Measurements from ENCODE around the gene HIBADH.

- TF ChIP-seq FOXM1 (IDR thresholded peaks at IDR 0.05; ENCODE audit: borderline replicate concordance) (no peak), BHLHE40 (IDR thresholded peaks at IDR 0.05; ENCODE audit: borderline replicate concordance) (no peak), ZNF384 (IDR thresholded peaks at IDR 0.05) (no peak), SUZ12 (IDR thresholded peaks at IDR 0.05) (no peak), SP1 (IDR thresholded peaks at IDR 0.05) (no peak)
Observed at GRCh38 chr7:27554826-27555225, 107.9 kb downstream of the HIBADH start.
